ENCODE measurements around the gene NSMCE1.
"Not testable (repeated sequence)": the region's sequence is repeated elsewhere in the genome, so short reads cannot be mapped to it uniquely, and the experiment has no call there.

The NSMCE1 gene

DNA sequence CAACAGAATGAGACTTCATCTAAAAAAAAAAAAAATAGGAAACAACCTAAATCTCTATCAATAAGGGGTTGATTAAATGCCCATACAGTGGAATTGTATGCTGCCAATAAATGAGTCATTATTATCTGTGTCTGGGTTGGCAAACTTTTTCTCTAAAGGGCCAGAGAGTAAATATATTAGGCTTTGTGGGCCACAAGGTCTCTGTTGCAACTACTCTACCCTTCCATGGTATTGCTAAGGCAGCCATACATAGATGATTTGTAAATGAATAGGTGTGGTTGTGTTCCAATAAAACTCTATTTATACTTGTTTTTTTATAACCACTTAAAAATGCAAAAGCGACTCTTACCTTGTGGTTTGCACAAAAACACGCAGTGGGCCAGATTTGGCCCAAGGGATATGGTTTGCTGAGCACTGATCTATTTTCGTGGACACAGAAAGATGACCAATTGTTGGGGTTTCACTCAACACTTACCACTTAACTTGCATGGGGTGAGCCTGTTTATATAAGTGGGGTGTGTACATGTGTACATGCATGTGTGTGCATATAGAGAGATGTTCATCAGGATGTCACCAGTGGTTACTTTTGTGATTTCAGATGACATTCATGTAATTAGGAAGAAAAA lies 32.8 kb upstream of the NSMCE1 start:
- DNase-seq (ENCODE audit: low read depth) = no peak
- H3K4me3 ChIP-seq (ENCODE audit: low read depth, low read length) = no peak overlapping the region
- TF ChIP-seq, protein P1, sequence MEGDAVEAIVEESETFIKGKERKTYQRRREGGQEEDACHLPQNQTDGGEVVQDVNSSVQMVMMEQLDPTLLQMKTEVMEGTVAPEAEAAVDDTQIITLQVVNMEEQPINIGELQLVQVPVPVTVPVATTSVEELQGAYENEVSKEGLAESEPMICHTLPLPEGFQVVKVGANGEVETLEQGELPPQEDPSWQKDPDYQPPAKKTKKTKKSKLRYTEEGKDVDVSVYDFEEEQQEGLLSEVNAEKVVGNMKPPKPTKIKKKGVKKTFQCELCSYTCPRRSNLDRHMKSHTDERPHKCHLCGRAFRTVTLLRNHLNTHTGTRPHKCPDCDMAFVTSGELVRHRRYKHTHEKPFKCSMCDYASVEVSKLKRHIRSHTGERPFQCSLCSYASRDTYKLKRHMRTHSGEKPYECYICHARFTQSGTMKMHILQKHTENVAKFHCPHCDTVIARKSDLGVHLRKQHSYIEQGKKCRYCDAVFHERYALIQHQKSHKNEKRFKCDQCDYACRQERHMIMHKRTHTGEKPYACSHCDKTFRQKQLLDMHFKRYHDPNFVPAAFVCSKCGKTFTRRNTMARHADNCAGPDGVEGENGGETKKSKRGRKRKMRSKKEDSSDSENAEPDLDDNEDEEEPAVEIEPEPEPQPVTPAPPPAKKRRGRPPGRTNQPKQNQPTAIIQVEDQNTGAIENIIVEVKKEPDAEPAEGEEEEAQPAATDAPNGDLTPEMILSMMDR (IDR thresholded peaks at IDR 0.05; ENCODE audit: control insufficient read depth, extremely low read depth, insufficient read depth) = no peak

DNA sequence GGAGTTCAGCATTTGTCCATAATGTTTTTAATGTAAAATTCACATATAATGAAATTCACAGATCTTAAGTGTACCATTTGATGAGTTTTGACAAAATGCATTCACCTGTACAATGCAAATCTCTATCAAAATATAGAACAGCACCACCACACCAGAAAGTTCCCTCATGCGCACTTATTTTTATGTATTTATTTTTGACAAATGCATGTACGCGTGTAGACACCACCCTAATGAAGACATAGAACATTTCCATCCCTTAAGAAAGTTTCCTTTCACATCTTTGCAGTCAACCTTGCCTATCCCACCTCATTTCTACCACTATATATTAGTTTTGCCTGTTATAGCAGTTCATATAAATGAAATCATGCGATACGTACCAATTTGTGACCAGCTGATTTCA lies 29.6 kb upstream of the NSMCE1 start:
- TF ChIP-seq, protein P1 (IDR thresholded peaks at IDR 0.05; ENCODE audit: control insufficient read depth, extremely low read depth, insufficient read depth) = no peak
- no peak overlapping the region for H3K4me3 ChIP-seq (ENCODE audit: low read depth, low read length)

DNA sequence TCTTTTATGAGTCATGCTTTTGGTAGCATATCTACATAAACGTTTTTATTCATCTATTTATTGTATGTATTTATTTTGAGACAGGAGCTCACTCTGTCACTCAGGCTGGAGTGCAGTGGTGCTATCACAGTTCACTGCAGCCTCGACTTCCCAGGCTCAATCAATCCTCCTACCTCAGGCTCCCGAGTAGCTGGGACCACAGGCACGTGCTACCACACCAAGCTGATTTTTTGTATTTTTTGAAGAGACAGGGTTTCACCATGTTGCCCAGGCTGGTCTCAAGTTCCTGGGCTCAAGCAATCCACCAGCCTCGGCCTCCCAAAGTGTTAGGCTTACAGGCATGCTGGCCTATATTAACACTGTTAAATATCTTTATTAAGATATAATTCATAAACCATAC lies 24.8 kb upstream of the NSMCE1 start:
- DNase-seq (ENCODE audit: low read depth) = no peak
- H3K4me3 ChIP-seq (ENCODE audit: low read depth, low read length) = no peak overlapping the region
- TF ChIP-seq, protein P1 (IDR thresholded peaks at IDR 0.05; ENCODE audit: control insufficient read depth, extremely low read depth, insufficient read depth) = no peak

More for the DNA sequence above, 29.6 kb upstream of the NSMCE1 start:
- DNase-seq (ENCODE audit: low read depth) = no peak

DNA sequence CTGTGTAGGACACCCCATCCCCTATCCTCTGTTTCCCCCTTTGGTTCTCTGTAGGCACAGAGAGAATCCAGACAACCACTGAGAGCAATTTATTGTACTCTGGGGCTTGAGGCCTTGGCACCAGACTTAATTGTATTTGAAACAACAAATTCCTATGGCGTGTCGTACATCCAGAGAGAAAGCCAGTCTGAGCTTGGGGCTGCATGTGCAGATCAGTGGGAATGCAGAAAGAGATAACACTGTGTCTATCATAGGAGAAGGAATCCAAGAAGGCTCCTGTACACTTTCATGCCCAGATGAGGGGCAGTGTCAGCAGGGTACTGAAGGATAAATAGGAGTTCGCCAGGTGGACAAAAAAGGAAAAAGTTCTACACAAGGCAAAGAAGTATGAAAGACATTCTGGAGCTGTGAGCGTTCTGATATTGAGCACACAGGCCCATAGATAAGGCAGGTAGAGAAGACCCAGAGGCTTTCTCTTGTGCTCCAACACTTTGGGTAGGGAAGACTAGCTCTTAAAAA lies 23.2 kb upstream of the NSMCE1 start:
- DNase-seq (ENCODE audit: low read depth) = no peak
- TF ChIP-seq, protein P1 (IDR thresholded peaks at IDR 0.05; ENCODE audit: control insufficient read depth, extremely low read depth, insufficient read depth) = no peak
- no peak overlapping the region for H3K4me3 ChIP-seq (ENCODE audit: low read depth, low read length)

DNA sequence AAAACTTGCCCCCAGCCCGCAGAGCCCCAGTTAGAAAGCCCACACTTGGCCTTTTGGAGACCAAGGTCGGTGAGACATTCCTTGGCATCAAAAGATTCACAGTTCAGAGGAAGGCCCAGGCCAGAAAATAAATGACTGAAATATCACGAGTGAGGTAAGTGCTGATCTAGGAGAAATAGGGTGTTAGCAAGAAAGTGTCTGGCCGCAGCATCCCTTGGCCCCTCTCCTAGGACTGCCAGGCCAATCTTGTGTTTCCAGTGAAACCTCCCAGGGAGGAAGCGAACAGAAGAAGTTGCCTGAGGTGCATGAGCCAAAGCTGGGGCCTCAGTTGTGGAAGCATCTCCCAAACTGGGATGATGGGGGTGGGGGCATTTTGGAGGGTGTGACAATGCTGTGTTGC lies 22.5 kb upstream of the NSMCE1 start:
- no peak overlapping the region for H3K4me3 ChIP-seq (ENCODE audit: low read depth, low read length)
- DNase-seq (ENCODE audit: low read depth) = no peak
- TF ChIP-seq, protein P1 (IDR thresholded peaks at IDR 0.05; ENCODE audit: control insufficient read depth, extremely low read depth, insufficient read depth) = no peak

DNA sequence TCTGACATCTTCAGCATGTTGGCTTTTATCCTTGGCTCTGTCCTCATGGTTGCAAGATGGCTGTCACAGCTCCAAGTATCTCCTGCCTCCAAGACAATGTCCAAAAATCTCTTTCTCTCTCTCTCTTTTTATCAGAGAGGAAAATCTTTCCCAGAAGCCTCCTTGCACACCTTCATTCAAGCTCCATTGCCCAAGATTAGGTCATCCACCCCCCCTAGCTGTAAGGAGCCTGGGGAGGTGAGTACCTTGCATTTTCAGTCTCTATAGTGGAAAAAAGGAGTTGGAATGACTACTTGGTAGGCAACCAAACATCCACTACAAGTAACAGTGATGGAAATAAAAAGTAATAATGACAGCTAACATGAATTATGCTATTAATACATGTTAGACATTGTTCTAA lies 22.0 kb upstream of the NSMCE1 start:
- TF ChIP-seq, protein P1 (IDR thresholded peaks at IDR 0.05; ENCODE audit: control insufficient read depth, extremely low read depth, insufficient read depth) = no peak
- DNase-seq (ENCODE audit: low read depth) = no peak
- no peak overlapping the region for H3K4me3 ChIP-seq (ENCODE audit: low read depth, low read length)

DNA sequence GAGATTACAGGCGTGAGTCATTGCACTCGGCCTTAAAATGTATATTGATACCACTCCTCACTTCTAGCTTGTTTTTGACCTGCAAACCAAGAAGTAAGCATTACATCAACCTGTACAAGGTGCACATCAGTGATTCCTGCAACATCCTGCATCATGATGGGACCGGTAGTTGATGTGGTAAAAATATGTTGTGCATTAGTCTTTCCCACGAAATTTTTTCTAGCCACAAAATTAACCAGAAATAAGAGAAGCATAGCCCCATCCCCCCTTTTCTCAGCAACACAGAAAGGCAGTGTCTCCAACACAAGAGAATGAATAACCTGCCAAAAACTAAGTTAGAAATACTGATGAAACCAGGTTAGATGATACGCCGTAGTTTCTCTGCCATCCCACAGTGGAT lies 21.1 kb upstream of the NSMCE1 start:
- TF ChIP-seq, protein P1 (IDR thresholded peaks at IDR 0.05; ENCODE audit: control insufficient read depth, extremely low read depth, insufficient read depth) = no peak
- no peak for DNase-seq (ENCODE audit: low read depth)
- no peak overlapping the region for H3K4me3 ChIP-seq (ENCODE audit: low read depth, low read length)

DNA sequence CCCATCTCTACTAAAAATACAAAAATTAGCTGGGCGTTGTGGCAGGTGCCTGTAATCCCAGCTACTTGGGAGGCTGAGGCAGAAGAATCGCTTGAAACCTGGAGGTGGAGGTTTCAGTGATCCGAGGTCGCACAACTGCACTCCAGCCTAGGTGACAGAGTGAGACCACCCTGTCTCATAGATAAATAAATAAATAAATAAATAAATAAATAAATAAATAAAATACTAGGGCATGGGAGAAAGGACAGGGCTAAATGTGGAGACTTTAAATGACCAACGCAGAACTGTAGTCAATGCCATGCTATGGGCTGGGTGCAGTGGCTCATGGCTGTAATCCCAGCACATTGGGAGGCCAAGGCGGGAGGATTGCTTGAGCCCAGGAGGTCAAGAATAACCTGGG lies 19.7 kb upstream of the NSMCE1 start:
- not testable (repeated sequence) for H3K4me3 ChIP-seq (ENCODE audit: low read depth, low read length); DNase-seq (ENCODE audit: low read depth)
